ENCODE results near the gene OR10H4. TPM values are rescaled to one million over a fixed set of nuclear protein-coding genes. Genes with fewer than 3 reads are reported as not detected.

OR10H4 gene
- total and polyA plus RNA-seq, 2 of the 8 experiments (the other 6 are each of a cell fraction or from before 2014, with no cell fraction given): not detected

GRCh38 chr19:15964231-15964630, 15.4 kb downstream of the OR10H4 start (continued):
- TF ChIP-seq TEAD4 (IDR thresholded peaks at IDR 0.05; ENCODE audit: low read depth, low read length) (no peak), GABPA (IDR thresholded peaks at IDR 0.05; ENCODE audit: borderline replicate concordance, insufficient read depth, low read length) (no peak), RAD21 (IDR thresholded peaks at IDR 0.05 in 1 of 2, conservative IDR thresholded peaks at IDR 0.05 in 1 of 2; ENCODE audit: low read depth in 2 of 2, low read length in 2 of 2) (no peak), EP300 (IDR thresholded peaks at IDR 0.05; ENCODE audit: borderline replicate concordance in 1 of 2, low read depth in 2 of 2, low read length in 2 of 2) (no peak), RFX5 (IDR thresholded peaks at IDR 0.05; ENCODE audit: borderline replicate concordance, low read depth, low read length) (no peak), POLR2AphosphoS5 (IDR thresholded peaks at IDR 0.05; ENCODE audit: low read depth, low read length) (no peak), SIX5 (IDR thresholded peaks at IDR 0.05; ENCODE audit: low read depth, low read length) (no peak), ZNF274 (IDR thresholded peaks at IDR 0.05; ENCODE audit: borderline replicate concordance, extremely low read depth, low read length) (no peak), CTCF (IDR thresholded peaks at IDR 0.05; ENCODE audit: control extremely low read depth in 1 of 3, insufficient read depth in 1 of 3, low read depth in 1 of 3, low read length in 3 of 3) (no peak), CBX8 (IDR thresholded peaks at IDR 0.05; ENCODE audit: borderline replicate concordance, low read depth, low read length) (no peak), SP4 (IDR thresholded peaks at IDR 0.05; ENCODE audit: low read length) (no peak), EGR1 (IDR thresholded peaks at IDR 0.05; ENCODE audit: borderline replicate concordance, low read depth, low read length) (no peak), CBX5 (IDR thresholded peaks at IDR 0.05; ENCODE audit: low read depth, low read length) (no peak), FOSL1 (IDR thresholded peaks at IDR 0.05; ENCODE audit: insufficient read depth, low read depth, low read length) (no peak), POLR2A (IDR thresholded peaks at IDR 0.05; ENCODE audit: control extremely low read depth in 1 of 2, low read depth in 2 of 2, low read length in 2 of 2) (no peak)

All from H1 (cell line).